Measurements from ENCODE around the gene LAIR2. TPM values are rescaled to one million over a fixed set of nuclear protein-coding genes. Genes with fewer than 3 reads are reported as not detected.
"Not testable (repeated sequence)": the region's sequence is repeated elsewhere in the genome, so short reads cannot be mapped to it uniquely, and the experiment has no call there.

The LAIR2 gene
- total RNA-seq, 4 donors from 2014 or later: 3.2 TPM; not detected in 3

DNA sequence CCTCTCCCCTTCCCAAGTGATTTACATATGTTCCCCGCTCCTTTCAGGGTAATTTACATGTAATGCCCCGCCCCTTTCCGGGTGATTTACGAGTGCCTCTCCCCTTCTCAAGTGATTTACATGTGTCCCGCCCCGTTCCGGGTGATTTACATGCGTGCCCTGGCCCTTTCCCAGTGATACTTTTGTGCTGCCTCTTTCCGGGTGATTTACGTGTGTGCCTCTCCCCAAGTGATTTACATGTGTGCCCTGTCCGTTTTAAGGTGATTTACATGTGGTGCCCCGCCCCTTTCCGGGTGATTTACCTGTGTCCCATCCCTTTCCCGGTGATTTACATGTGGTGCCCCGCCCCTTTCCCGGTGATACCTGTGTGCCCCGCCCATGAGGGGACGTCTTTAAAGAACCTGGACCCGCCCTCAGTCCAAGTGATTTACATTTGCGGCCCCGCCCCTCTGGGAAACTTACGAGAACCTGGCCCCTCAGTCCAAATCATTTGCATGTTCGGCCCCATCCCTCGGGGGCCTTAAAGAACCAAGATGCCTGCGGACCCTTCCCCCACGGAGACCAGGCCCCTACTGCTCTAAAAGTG lies 38.5 kb upstream of the LAIR2 start:
- in situ Hi-C loops (cut with MboI; ENCODE audit: low pct_ligation_motif_present in 1 of 4, low pct_unique_long_range_greater_than_20kb in 1 of 4, low sequenced_read_pairs in 3 of 4): no loop called here
- 1% methylated on average over 13 to 26 of the region's 26 CpGs for WGBS, 2 donors (ENCODE audit: low coverage in 1 of 2)
- H3K36me3 ChIP-seq: peaks cover 0 to 17% (median 3%) of the 10 kb centered on the region in 4 donors
- peak; percentile 97 for DNase-seq
- TF ChIP-seq EP300 (IDR thresholded peaks at IDR 0.05; ENCODE audit: low read depth) (no peak), POLR2A (IDR thresholded peaks at IDR 0.05) (no peak), POLR2AphosphoS5 (IDR thresholded peaks at IDR 0.05) (no peak)
- TF ChIP-seq, protein P1, sequence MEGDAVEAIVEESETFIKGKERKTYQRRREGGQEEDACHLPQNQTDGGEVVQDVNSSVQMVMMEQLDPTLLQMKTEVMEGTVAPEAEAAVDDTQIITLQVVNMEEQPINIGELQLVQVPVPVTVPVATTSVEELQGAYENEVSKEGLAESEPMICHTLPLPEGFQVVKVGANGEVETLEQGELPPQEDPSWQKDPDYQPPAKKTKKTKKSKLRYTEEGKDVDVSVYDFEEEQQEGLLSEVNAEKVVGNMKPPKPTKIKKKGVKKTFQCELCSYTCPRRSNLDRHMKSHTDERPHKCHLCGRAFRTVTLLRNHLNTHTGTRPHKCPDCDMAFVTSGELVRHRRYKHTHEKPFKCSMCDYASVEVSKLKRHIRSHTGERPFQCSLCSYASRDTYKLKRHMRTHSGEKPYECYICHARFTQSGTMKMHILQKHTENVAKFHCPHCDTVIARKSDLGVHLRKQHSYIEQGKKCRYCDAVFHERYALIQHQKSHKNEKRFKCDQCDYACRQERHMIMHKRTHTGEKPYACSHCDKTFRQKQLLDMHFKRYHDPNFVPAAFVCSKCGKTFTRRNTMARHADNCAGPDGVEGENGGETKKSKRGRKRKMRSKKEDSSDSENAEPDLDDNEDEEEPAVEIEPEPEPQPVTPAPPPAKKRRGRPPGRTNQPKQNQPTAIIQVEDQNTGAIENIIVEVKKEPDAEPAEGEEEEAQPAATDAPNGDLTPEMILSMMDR (IDR thresholded peaks at IDR 0.05): no peak
- intact Hi-C loops (cut with DNase I; ENCODE audit: low total_unique reads): no loop called here
- H3K4me1 ChIP-seq: peaks cover 8 to 74% (median 47%) of the 10 kb centered on the region in 4 donors
- peak overlapping the region; percentile 26 to 72 (median 64) for H3K4me3 ChIP-seq
- H3K27me3 ChIP-seq: no peaks in the 10 kb centered on the region
- H3K27ac ChIP-seq: peak overlapping the region; percentile 96 to 99 (median 98)
- no peaks in the 10 kb centered on the region for H3K9me3 ChIP-seq

DNA sequence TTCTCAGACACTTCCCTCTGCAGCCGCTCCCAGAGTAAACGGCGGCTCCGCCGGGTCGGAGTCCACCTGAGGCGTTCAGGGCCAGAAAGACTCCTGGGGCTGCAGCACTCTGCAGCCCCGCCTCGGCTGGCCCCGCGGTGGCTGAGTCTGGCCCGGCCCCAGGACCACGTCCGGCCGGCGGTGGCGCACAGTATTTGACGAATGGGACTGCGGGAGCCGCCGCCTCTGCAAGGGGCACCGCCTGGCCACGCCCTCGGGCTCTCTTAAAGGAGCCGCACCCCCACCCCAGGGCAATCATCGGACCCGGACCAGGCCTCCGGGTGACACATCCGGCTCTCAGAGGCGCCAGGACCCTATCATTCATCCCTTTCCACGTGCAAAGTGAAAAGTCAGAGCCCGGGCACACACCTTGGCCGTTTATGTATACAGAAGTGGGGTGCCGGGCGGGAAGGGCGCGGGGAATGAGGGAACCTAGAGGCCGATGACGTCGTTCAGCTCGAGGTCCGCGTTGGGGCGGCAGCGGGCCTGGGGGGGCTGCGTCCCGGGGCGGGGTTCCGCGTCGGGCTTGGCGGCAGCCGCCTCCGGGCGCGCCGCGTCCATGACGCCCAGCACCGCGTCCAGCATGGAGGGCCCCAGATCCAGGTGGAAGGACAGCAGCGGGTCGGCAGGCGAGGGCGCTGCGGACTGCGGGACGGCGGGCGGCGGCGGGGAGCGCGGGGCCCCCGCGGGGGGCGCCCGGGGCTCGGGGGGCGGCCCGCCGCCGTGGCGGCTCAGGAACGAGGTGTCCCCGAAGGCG lies 37.8 kb upstream of the LAIR2 start:
- in situ Hi-C loops (cut with MboI; ENCODE audit: low pct_ligation_motif_present in 1 of 4, low pct_unique_long_range_greater_than_20kb in 1 of 4, low sequenced_read_pairs in 3 of 4): no loop called here
- no peaks in the 10 kb centered on the region for H3K27me3 ChIP-seq

DNA sequence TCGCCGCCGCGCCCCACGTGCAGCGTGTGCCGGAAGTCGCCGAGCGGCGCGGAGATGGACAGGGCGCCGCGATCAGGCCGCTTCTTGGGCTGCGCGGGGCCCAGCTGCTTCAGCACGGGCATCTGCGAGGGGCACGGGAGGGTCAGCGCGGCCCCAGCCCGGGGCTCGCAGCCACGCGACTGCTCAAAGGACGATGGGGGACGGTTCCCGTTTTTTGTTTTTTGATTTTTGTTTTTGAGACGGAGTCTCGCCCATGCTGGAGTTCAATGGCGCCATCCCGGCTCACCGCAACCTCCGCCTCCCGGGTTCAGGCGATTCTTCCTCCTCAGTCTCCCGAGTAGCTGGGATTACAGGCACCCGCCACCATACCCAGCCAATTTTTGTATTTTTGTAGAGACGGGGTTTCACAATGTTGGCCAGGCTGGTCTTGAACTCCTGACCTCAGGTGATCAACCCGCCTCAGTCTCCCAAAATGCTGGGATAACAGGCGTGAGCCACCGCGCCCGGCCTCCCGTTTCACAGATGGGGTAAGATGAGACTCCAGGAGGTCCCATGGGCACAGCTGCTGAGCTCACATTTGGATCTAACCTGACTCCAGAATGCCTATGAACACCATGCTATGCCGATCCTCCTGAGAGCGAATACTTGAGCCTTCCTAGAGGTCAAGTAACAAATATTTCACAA lies 37.1 kb upstream of the LAIR2 start:
- 97 to 100% methylated on average over 1 to 43 of the region's 49 CpGs for WGBS, 2 donors (ENCODE audit: low coverage in 1 of 2)
- Histone ChIP-seq H3K36me3 (peaks cover 0 to 9% (median 3%) of the 10 kb centered on the region in 4 donors), H3K4me1 (peaks cover 11 to 84% (median 61%) of the 10 kb centered on the region in 4 donors), H3K27ac (peak overlapping the region; percentile 96 to 99 (median 98)), H3K4me3 (no peak overlapping the region), H3K27me3 (peaks cover 6% of the 10 kb centered on the region), H3K9me3 (no peaks in the 10 kb centered on the region)
- in situ Hi-C loops (cut with MboI; ENCODE audit: low pct_ligation_motif_present in 1 of 4, low pct_unique_long_range_greater_than_20kb in 1 of 4, low sequenced_read_pairs in 3 of 4): no loop called here
- DNase-seq: no peak
- intact Hi-C loops (cut with DNase I; ENCODE audit: low total_unique reads): no loop called here
- TF ChIP-seq, protein P1 (IDR thresholded peaks at IDR 0.05): no peak
- TF ChIP-seq POLR2AphosphoS5 (IDR thresholded peaks at IDR 0.05) (no peak), POLR2A (IDR thresholded peaks at IDR 0.05) (peak; percentile 0), EP300 (IDR thresholded peaks at IDR 0.05; ENCODE audit: low read depth) (no peak)

More for the DNA sequence above, 37.8 kb upstream of the LAIR2 start:
- WGBS, 2 donors (ENCODE audit: low coverage in 1 of 2): 21% methylated on average over 61 of the region's 87 CpGs; no CpG with 5 or more reads in 1 of the 2 donors
- intact Hi-C loops (cut with DNase I; ENCODE audit: low total_unique reads): no loop called here
- peak; percentile 68 to 88 (median 72) for TF ChIP-seq POLR2AphosphoS5 (IDR thresholded peaks at IDR 0.05)
- TF ChIP-seq EP300 (IDR thresholded peaks at IDR 0.05; ENCODE audit: low read depth): no peak
- TF ChIP-seq POLR2A (IDR thresholded peaks at IDR 0.05): peak; percentile 69
- TF ChIP-seq, protein P1 (IDR thresholded peaks at IDR 0.05): peak in 3 of 5 experiments; percentile 4 to 40 (median 36)
- peak; percentile 95 for DNase-seq
- H3K4me3 ChIP-seq: peak overlapping the region; percentile 26 to 72 (median 64)
- no peaks in the 10 kb centered on the region for H3K9me3 ChIP-seq
- peaks cover 0 to 14% (median 3%) of the 10 kb centered on the region in 4 donors for H3K36me3 ChIP-seq
- H3K27ac ChIP-seq: peak overlapping the region; percentile 96 to 99 (median 98)
- H3K4me1 ChIP-seq: peaks cover 11 to 81% (median 54%) of the 10 kb centered on the region in 4 donors

DNA sequence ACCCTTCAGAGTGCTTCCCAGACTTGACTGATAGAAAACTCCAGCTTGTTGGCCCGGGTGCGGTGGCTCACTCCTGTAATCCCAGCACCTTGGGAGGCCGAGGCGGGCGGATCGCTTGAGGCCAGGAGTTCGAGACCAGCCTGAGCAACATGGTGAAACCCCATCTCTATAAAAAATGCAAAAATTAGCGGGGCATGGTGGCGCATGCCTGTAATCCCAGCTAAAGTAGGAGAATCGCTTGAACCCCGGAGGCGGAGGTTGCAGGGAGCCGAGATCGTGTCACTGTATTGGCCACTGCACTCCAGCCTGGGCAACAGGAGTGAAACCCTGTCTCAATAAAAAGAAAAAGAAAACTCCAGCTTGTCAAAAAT lies 36.5 kb upstream of the LAIR2 start:
- WGBS, 2 donors (ENCODE audit: low coverage in 1 of 2): 92% methylated on average over 14 of the region's 14 CpGs; no CpG with 5 or more reads in 1 of the 2 donors
- H3K9me3 ChIP-seq; H3K4me3 ChIP-seq; in situ Hi-C loops (cut with MboI; ENCODE audit: low pct_ligation_motif_present in 1 of 4, low pct_unique_long_range_greater_than_20kb in 1 of 4, low sequenced_read_pairs in 3 of 4); H3K36me3 ChIP-seq; intact Hi-C loops (cut with DNase I; ENCODE audit: low total_unique reads); H3K27me3 ChIP-seq; DNase-seq: not testable (repeated sequence)
- TF ChIP-seq POLR2A (IDR thresholded peaks at IDR 0.05): peak; percentile 3
- H3K27ac ChIP-seq: peak overlapping the region; percentile 96 to 99 (median 98)
- peaks cover 11 to 83% (median 59%) of the 10 kb centered on the region in 4 donors for H3K4me1 ChIP-seq
